ENCODE measurements around the gene RCC2. TPM values are rescaled to one million over a fixed set of nuclear protein-coding genes. Genes with fewer than 3 reads are reported as not detected.
"Not testable (repeated sequence)": the region's sequence is repeated elsewhere in the genome, so short reads cannot be mapped to it uniquely, and the experiment has no call there.

Gene RCC2
- total and polyA plus RNA-seq, 5 donors from 2014 or later = 13.1 to 36.0 (median 16.4) TPM

GRCh38 chr1:17472814-17473213 lies 33.3 kb upstream of the RCC2 start:
- Mint-ChIP-seq H3K4me1 (no peaks in the 10 kb centered on the region), H3K27ac (no peak overlapping the region), H3K9me3 (peaks cover 0 to 1% (median 0%) of the 10 kb centered on the region in 7 donors), H3K27me3 (peaks cover 14% of the 10 kb centered on the region), H3K36me3 (no peaks in the 10 kb centered on the region), H3K4me3 (no peak overlapping the region)
- Histone ChIP-seq H3K4me1 (ENCODE audit: control insufficient read depth, insufficient read depth, low read length, poor library complexity, severe bottlenecking) (no peaks in the 10 kb centered on the region), H3K27ac (ENCODE audit: insufficient read depth, low read length, poor library complexity, severe bottlenecking) (no peak overlapping the region), H3K4me3 (ENCODE audit: low read depth, low read length) (no peak overlapping the region), H3K9me3 (ENCODE audit: control insufficient read depth in 2 of 2, low read length in 2 of 2) (no peaks in the 10 kb centered on the region), H3K27me3 (ENCODE audit: control insufficient read depth, insufficient read depth, low read length) (no peaks in the 10 kb centered on the region), H3K36me3 (ENCODE audit: control insufficient read depth, insufficient read depth, low read length) (no peaks in the 10 kb centered on the region)
- no peak for DNase-seq
- no peak for ATAC-seq (ENCODE audit: low read depth in 2 of 2)

GRCh38 chr1:17471393-17471792 lies 31.9 kb upstream of the RCC2 start:
- H3K9me3 Mint-ChIP-seq = peaks cover 0 to 1% (median 0%) of the 10 kb centered on the region in 7 donors
- no peak overlapping the region for H3K4me3 ChIP-seq (ENCODE audit: low read depth, low read length)
- H3K4me3 Mint-ChIP-seq = no peak overlapping the region
- no peaks in the 10 kb centered on the region for H3K27me3 ChIP-seq (ENCODE audit: control insufficient read depth, insufficient read depth, low read length)
- H3K27ac ChIP-seq (ENCODE audit: insufficient read depth, low read length, poor library complexity, severe bottlenecking) = no peak overlapping the region
- no peaks in the 10 kb centered on the region for H3K36me3 Mint-ChIP-seq
- DNase-seq = no peak
- peaks cover 10% of the 10 kb centered on the region for H3K27me3 Mint-ChIP-seq
- no peaks in the 10 kb centered on the region for H3K9me3 ChIP-seq (ENCODE audit: control insufficient read depth in 2 of 2, low read length in 2 of 2)
- no peak for ATAC-seq (ENCODE audit: low read depth in 2 of 2)
- H3K4me1 Mint-ChIP-seq = no peaks in the 10 kb centered on the region
- no peak overlapping the region for H3K27ac Mint-ChIP-seq
- no peaks in the 10 kb centered on the region for H3K36me3 ChIP-seq (ENCODE audit: control insufficient read depth, insufficient read depth, low read length)
- H3K4me1 ChIP-seq (ENCODE audit: control insufficient read depth, insufficient read depth, low read length, poor library complexity, severe bottlenecking) = no peaks in the 10 kb centered on the region

- no peak overlapping the region for H3K4me3 Mint-ChIP-seq
- Histone ChIP-seq H3K9me3 (ENCODE audit: control insufficient read depth in 2 of 2, low read length in 2 of 2) (no peaks in the 10 kb centered on the region), H3K36me3 (ENCODE audit: control insufficient read depth, insufficient read depth, low read length) (no peaks in the 10 kb centered on the region), H3K4me1 (ENCODE audit: control insufficient read depth, insufficient read depth, low read length, poor library complexity, severe bottlenecking) (no peaks in the 10 kb centered on the region), H3K27ac (ENCODE audit: insufficient read depth, low read length, poor library complexity, severe bottlenecking) (no peak overlapping the region), H3K4me3 (ENCODE audit: low read depth, low read length) (no peak overlapping the region), H3K27me3 (ENCODE audit: control insufficient read depth, insufficient read depth, low read length) (no peaks in the 10 kb centered on the region)
- H3K9me3 Mint-ChIP-seq = peaks cover 0 to 1% (median 0%) of the 10 kb centered on the region in 7 donors
- no peak overlapping the region for H3K27ac Mint-ChIP-seq
- DNase-seq (no peak), ATAC-seq (ENCODE audit: low read depth in 2 of 2) (no peak)
- H3K36me3 Mint-ChIP-seq = no peaks in the 10 kb centered on the region
- no peaks in the 10 kb centered on the region for H3K4me1 Mint-ChIP-seq
- peaks cover 10% of the 10 kb centered on the region for H3K27me3 Mint-ChIP-seq
Observed at GRCh38 chr1:17470021-17470799, 30.7 kb upstream of the RCC2 start.

GRCh38 chr1:17468357-17469265 lies 29.1 kb upstream of the RCC2 start:
- not testable (repeated sequence) for H3K4me3 Mint-ChIP-seq; H3K9me3 ChIP-seq (ENCODE audit: control insufficient read depth in 2 of 2, low read length in 2 of 2); H3K27me3 Mint-ChIP-seq; H3K4me1 ChIP-seq (ENCODE audit: control insufficient read depth, insufficient read depth, low read length, poor library complexity, severe bottlenecking); H3K4me3 ChIP-seq (ENCODE audit: low read depth, low read length); H3K27me3 ChIP-seq (ENCODE audit: control insufficient read depth, insufficient read depth, low read length); H3K4me1 Mint-ChIP-seq; ATAC-seq (ENCODE audit: low read depth in 2 of 2); H3K36me3 ChIP-seq (ENCODE audit: control insufficient read depth, insufficient read depth, low read length); H3K27ac Mint-ChIP-seq; H3K27ac ChIP-seq (ENCODE audit: insufficient read depth, low read length, poor library complexity, severe bottlenecking); H3K36me3 Mint-ChIP-seq; DNase-seq; H3K9me3 Mint-ChIP-seq

DNA sequence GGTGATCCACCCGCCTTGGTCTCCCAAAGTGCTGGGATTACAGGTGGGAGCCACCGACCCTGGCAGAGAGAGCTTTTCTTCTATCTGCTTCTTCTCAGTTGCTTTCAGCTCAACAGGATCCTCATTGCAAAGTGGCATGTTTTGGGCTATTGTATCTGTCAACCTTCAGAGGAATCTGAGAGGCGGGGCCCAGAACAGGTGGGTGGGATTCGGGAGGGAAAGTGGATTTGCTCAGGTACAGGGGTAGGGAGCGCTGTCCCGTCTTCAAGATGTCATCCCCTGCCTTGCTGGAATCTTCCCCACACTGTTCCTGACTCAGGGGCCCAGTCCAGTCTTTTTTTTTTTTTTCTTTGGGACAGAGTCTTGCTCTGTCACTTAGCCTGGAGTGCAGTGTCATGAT lies 26.9 kb upstream of the RCC2 start:
- ATAC-seq (ENCODE audit: low read depth in 2 of 2) (no peak), DNase-seq (no peak)
- Histone ChIP-seq H3K4me3 (ENCODE audit: low read depth, low read length) (no peak overlapping the region), H3K27me3 (ENCODE audit: control insufficient read depth, insufficient read depth, low read length) (no peaks in the 10 kb centered on the region), H3K9me3 (ENCODE audit: control insufficient read depth in 2 of 2, low read length in 2 of 2) (no peaks in the 10 kb centered on the region), H3K4me1 (ENCODE audit: control insufficient read depth, insufficient read depth, low read length, poor library complexity, severe bottlenecking) (no peaks in the 10 kb centered on the region), H3K27ac (ENCODE audit: insufficient read depth, low read length, poor library complexity, severe bottlenecking) (no peak overlapping the region), H3K36me3 (ENCODE audit: control insufficient read depth, insufficient read depth, low read length) (no peaks in the 10 kb centered on the region)
- Mint-ChIP-seq H3K9me3 (peaks cover 0 to 2% (median 0%) of the 10 kb centered on the region in 7 donors), H3K27ac (no peak overlapping the region), H3K4me1 (no peaks in the 10 kb centered on the region), H3K36me3 (no peaks in the 10 kb centered on the region), H3K27me3 (peaks cover 5% of the 10 kb centered on the region), H3K4me3 (no peak overlapping the region)

DNA sequence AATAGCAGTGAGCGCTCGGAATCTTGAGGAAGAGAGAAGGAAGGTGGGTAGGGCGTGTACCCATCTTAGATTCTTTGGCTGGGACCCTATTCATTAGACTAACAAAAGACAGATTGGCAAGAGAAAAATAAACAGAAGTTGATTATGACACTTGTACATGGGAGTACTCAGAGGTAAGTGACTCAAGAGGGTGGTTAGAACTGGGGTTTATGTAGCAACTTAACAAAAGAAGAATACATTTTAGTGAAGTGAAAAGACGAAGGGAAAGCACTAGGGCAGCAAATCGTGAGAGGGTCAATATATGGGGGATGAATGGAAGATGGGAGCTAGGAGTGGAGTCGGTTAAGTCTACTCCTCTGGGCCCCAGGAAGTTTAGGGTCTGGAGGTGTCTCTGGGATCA lies 25.8 kb upstream of the RCC2 start:
- Mint-ChIP-seq H3K9me3 (peaks cover 0 to 2% (median 0%) of the 10 kb centered on the region in 7 donors), H3K4me3 (no peak overlapping the region), H3K36me3 (no peaks in the 10 kb centered on the region), H3K27me3 (peaks cover 5% of the 10 kb centered on the region), H3K4me1 (no peaks in the 10 kb centered on the region), H3K27ac (no peak overlapping the region)
- no peaks in the 10 kb centered on the region for H3K27me3 ChIP-seq (ENCODE audit: control insufficient read depth, insufficient read depth, low read length)
- ATAC-seq (ENCODE audit: low read depth in 2 of 2) = no peak
- no peaks in the 10 kb centered on the region for H3K36me3 ChIP-seq (ENCODE audit: control insufficient read depth, insufficient read depth, low read length)
- H3K4me3 ChIP-seq (ENCODE audit: low read depth, low read length) = no peak overlapping the region
- no peaks in the 10 kb centered on the region for H3K4me1 ChIP-seq (ENCODE audit: control insufficient read depth, insufficient read depth, low read length, poor library complexity, severe bottlenecking)
- H3K27ac ChIP-seq (ENCODE audit: insufficient read depth, low read length, poor library complexity, severe bottlenecking) = no peak overlapping the region
- no peak for DNase-seq
- H3K9me3 ChIP-seq (ENCODE audit: control insufficient read depth in 2 of 2, low read length in 2 of 2) = no peaks in the 10 kb centered on the region

DNA sequence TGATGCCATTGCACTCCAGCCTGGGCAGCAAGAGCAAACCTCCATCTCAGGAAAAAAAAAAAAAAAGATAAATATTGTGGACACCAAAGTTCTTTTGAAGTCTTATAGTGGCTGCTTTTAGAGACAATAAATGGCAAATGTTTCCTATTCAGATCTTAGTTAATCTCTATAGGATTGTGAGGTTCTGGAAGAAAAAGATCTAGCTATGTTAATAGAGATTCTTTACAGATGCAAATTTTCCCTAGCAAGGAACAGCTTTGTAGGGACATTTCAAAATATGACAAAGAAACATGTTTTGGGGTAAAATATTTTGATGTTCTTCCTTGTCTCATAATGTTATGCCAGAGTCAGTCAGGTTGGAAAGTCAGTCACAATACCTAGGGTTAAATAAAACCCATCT lies 24.5 kb upstream of the RCC2 start:
- no peak for DNase-seq
- H3K9me3 Mint-ChIP-seq = peaks cover 0 to 2% (median 0%) of the 10 kb centered on the region in 7 donors
- no peaks in the 10 kb centered on the region for H3K36me3 ChIP-seq (ENCODE audit: control insufficient read depth, insufficient read depth, low read length)
- no peaks in the 10 kb centered on the region for H3K9me3 ChIP-seq (ENCODE audit: control insufficient read depth in 2 of 2, low read length in 2 of 2)
- H3K36me3 Mint-ChIP-seq = no peaks in the 10 kb centered on the region
- no peak overlapping the region for H3K27ac ChIP-seq (ENCODE audit: insufficient read depth, low read length, poor library complexity, severe bottlenecking)
- no peak overlapping the region for H3K4me3 ChIP-seq (ENCODE audit: low read depth, low read length)
- H3K27ac Mint-ChIP-seq = no peak overlapping the region
- no peak for ATAC-seq (ENCODE audit: low read depth in 2 of 2)
- no peaks in the 10 kb centered on the region for H3K27me3 ChIP-seq (ENCODE audit: control insufficient read depth, insufficient read depth, low read length)
- no peak overlapping the region for H3K4me3 Mint-ChIP-seq
- H3K4me1 ChIP-seq (ENCODE audit: control insufficient read depth, insufficient read depth, low read length, poor library complexity, severe bottlenecking) = no peaks in the 10 kb centered on the region
- H3K27me3 Mint-ChIP-seq = peaks cover 5% of the 10 kb centered on the region
- no peaks in the 10 kb centered on the region for H3K4me1 Mint-ChIP-seq

All from CD4-positive, CD25-positive, alpha-beta regulatory T cell (primary cell).